GM10266 (cell line): ENCODE measurements around the gene SNX19.

Experiments
- DNase-seq: peaks from one replicate; pipeline ENCODE4 v3.0.0; 2012; ENCODE audit errors: extremely low spot score
- CTCF ChIP-seq: IDR thresholded peaks from 2 replicates; pipeline ENCODE4 v1.5.1; 2012; ENCODE audit warnings: mild to moderate bottlenecking, low read depth; ENCODE audit not compliant: control insufficient read depth, insufficient read depth; ENCODE audit errors: missing control alignments

The SNX19 gene

GRCh38 chr11:130874396-130874795, 41.9 kb downstream of the SNX19 start:
- no peak for TF ChIP-seq CTCF
- no peak for DNase-seq

GRCh38 chr11:130873761-130874160, 42.5 kb downstream of the SNX19 start:
- DNase-seq: no peak
- TF ChIP-seq CTCF: no peak

GRCh38 chr11:130872981-130873380, 43.3 kb downstream of the SNX19 start:
- TF ChIP-seq CTCF: no peak

GRCh38 chr11:130872513-130872912, 43.8 kb downstream of the SNX19 start:
- DNase-seq: no peak
- no peak for TF ChIP-seq CTCF

More at GRCh38 chr11:130872981-130873380, 43.3 kb downstream of the SNX19 start:
- no peak for DNase-seq

DNA sequence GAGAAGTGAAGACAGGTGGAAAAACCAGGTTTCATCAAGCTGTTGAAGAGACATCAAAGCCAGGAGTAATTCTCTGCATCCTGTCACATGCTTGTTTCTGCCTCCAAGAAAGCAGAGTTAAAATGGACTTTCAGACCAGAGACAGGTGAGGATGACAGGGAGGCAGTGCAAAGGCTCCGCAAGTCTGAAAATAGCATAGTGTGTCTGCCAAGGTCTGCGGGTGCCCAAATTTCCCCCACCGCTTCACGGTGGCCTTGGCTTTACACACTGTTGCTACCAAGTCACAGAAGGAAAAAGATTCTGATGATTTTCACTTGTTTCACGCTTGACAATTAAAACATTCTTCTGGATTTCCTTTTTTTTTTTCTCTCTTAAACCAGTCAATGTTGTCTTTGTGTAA, 44.2 kb downstream of the SNX19 start:
- DNase-seq: no peak
- no peak for TF ChIP-seq CTCF

DNA sequence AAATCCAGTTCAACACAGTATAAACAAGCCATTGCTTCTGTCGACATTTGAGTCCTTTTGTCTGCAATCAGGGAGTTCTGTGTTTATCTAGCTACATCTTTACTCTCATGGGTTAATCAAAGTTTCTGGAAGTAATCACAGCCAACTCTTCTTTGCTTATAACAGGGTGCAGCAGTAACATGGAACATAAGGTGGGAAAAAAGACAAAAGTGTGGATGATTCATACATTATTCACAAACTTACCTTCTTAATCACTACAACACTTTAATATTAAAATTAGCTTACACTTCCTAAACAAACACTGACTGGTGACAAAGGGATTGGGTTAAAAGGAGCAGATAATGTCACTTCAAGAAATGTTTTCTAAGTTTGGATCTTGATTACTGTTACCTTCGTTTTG, 44.7 kb downstream of the SNX19 start:
- DNase-seq: no peak
- TF ChIP-seq CTCF: no peak

GRCh38 chr11:130868721-130869390, 47.4 kb downstream of the SNX19 start:
- TF ChIP-seq CTCF: no peak

More at GRCh38 chr11:130868721-130869390, 47.4 kb downstream of the SNX19 start:
- DNase-seq: no peak
